Vagina (tissue), 2 donors: ENCODE results near the gene DGCR8. TPM values are rescaled to one million over a fixed set of nuclear protein-coding genes. Genes with fewer than 3 reads are reported as not detected.

Experiments used
- DNase-seq, 2 donors: peaks; one replicate each; pipeline ENCODE4 v3.0.0-alpha.2; 2017; ENCODE audit errors: extremely low spot score in 2 of 2
- H3K27ac ChIP-seq: fragments of 200-600 bp; sonication (generic); one replicate; pipeline ENCODE4 v1.5.1; 2019
- H3K27me3 ChIP-seq: fragments of 200-600 bp; sonication (generic); one replicate; pipeline ENCODE4 v1.5.1; 2019
- H3K36me3 ChIP-seq, 2 donors: fragments of 200-600 bp; sonication (generic); one replicate each; pipeline ENCODE4 v1.5.1; 2017 to 2019
- H3K4me1 ChIP-seq: fragments of 200-600 bp; sonication (generic); one replicate; pipeline ENCODE4 v1.5.1; 2019
- H3K4me3 ChIP-seq, 2 donors: fragments of 200-600 bp; sonication (generic); 1 replicate in 1 of 2; 2 replicates in 1 of 2; pipeline ENCODE4 v1.5.1; 2016 to 2019
- H3K9me3 ChIP-seq: fragments of 200-600 bp; sonication (generic); one replicate; pipeline ENCODE4 v1.5.1; 2019
- POLR2A ChIP-seq, 2 donors: fragments of 450-650 bp; IDR thresholded peaks; one replicate each; pipeline ENCODE4 v1.6.1; 2017; ENCODE audit warnings: antibody characterized with exemption in 2 of 2, mild to moderate bottlenecking in 2 of 2, moderate library complexity in 2 of 2
- POLR2AphosphoS5 ChIP-seq, 2 donors: sonication (generic); formaldehyde crosslinking; IDR thresholded peaks; one replicate each; pipeline ENCODE4 v1.9.0; 2017; ENCODE audit warnings: antibody characterized with exemption in 2 of 2, mild to moderate bottlenecking in 2 of 2, low read depth in 1 of 2; ENCODE audit not compliant: insufficient read depth in 1 of 2
- intact Hi-C: fragments of 100-400 bp; cut with DNase I; formaldehyde crosslinking; loops from one replicate; pipeline ENCODE4 v1.15.1; 2023
- total RNA-seq: library from RNA; depleted of rRNA; stranded (reverse); fragments of >200 nt; gene quantifications from one replicate; pipeline ENCODE4 v1.2.3, GENCODE V29; 2016
- TF ChIP-seq, protein P1 (sequence below), 3 experiments: fragments of 450-650 bp in 2 of 3; fragments of 200-600 bp in 1 of 3; sonication (generic) in 1 of 3; IDR thresholded peaks; one replicate each; pipeline ENCODE4 v1.5.1; 2017 to 2019; ENCODE audit warnings: antibody characterized with exemption in 3 of 3, mild to moderate bottlenecking in 2 of 3, moderate library complexity in 2 of 3

The DGCR8 gene
- total RNA-seq, 1 donor from 2014 or later, result 27.3 TPM

DNA sequence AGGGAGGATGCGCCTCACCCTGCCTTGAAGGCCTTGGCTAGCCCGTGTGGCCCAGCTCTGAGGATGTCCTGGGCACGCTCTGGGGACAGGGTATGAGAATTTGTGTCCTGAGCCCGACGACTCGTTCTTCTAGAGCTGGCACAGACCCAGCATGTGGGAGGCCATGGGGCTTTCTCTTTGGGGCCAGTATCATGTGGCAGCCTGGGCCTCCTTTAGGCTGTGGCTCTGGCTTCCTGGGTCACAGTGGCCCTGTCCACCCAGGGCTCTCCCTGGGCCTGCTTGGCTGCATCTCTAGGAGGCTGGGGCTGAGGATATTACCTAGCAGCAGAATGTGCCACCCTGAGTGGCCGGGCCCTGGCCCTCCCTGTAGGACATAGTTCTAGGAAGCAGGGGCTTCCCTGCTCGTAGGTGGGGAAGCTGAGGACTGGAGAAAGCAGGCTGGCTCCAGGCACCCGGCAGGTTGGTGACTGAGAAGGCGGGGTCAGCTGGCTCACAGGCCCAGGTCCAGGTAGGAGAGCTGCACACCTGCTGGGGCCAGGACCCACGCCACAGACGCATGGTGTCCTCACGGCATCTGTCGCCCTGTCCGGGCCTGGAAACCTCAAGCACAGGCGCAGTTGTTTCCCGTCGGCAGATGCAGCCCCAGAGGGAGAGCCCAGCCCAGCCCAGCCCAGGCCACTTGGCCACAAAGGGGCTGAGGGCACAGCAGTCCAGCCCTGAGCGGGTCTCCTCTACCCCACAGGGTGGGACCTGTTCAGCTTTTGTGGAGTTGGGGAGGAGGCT, 64.0 kb downstream of the DGCR8 start:
- H3K36me3 ChIP-seq, result peaks cover 0 to 23% of the 10 kb centered on the region in 2 donors
- H3K4me1 ChIP-seq, result no peaks in the 10 kb centered on the region
- intact Hi-C loops, result no loop called here
- no peaks in the 10 kb centered on the region for H3K27me3 ChIP-seq
- DNase-seq, result no peak
- no peak overlapping the region for H3K27ac ChIP-seq
- H3K9me3 ChIP-seq, result no peaks in the 10 kb centered on the region
- TF ChIP-seq, protein P1, sequence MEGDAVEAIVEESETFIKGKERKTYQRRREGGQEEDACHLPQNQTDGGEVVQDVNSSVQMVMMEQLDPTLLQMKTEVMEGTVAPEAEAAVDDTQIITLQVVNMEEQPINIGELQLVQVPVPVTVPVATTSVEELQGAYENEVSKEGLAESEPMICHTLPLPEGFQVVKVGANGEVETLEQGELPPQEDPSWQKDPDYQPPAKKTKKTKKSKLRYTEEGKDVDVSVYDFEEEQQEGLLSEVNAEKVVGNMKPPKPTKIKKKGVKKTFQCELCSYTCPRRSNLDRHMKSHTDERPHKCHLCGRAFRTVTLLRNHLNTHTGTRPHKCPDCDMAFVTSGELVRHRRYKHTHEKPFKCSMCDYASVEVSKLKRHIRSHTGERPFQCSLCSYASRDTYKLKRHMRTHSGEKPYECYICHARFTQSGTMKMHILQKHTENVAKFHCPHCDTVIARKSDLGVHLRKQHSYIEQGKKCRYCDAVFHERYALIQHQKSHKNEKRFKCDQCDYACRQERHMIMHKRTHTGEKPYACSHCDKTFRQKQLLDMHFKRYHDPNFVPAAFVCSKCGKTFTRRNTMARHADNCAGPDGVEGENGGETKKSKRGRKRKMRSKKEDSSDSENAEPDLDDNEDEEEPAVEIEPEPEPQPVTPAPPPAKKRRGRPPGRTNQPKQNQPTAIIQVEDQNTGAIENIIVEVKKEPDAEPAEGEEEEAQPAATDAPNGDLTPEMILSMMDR (IDR thresholded peaks at IDR 0.05), result no peak
- TF ChIP-seq POLR2A (IDR thresholded peaks at IDR 0.05), result no peak
- no peak for TF ChIP-seq POLR2AphosphoS5 (IDR thresholded peaks at IDR 0.05; ENCODE audit: insufficient read depth in 1 of 2, low read depth in 1 of 2)
- H3K4me3 ChIP-seq, result no peak overlapping the region

DNA sequence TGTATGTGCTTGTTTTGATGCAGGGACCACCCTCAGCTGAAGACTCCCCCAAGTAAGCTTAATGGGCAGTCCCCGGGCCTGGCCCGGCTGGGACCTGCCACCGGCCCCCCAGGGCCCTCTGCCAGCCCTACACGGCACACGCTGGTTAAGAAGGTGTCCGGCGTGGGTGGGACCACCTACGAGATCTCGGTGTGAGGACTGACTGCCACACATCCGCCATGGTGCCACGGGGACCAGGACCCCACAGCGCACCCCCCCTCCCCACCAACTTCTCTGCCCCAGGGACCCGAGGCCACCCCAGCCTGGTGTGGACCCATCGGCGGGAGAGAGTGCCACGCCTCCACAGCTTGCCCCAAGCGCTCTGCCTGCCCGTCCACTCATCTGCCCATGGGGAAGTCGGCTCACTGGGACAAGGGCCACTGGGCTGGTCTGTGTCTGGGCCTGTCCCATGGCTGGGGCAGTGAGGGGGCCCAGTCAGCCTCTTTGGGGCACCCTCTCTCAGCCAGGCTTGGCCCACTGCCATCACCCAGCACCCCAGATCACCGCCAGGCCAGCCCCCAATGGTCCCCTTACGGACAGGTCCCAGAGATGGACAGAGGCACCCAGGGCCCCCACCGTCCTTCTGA, 65.3 kb downstream of the DGCR8 start:
- H3K27ac ChIP-seq, result no peak overlapping the region
- TF ChIP-seq POLR2AphosphoS5 (IDR thresholded peaks at IDR 0.05; ENCODE audit: insufficient read depth in 1 of 2, low read depth in 1 of 2) (no peak), POLR2A (IDR thresholded peaks at IDR 0.05) (no peak)
- TF ChIP-seq, protein P1 (IDR thresholded peaks at IDR 0.05), result no peak
- H3K4me3 ChIP-seq, result no peak overlapping the region
- no peaks in the 10 kb centered on the region for H3K27me3 ChIP-seq
- intact Hi-C loops, result no loop called here
- no peak for DNase-seq
- no peaks in the 10 kb centered on the region for H3K9me3 ChIP-seq
- no peaks in the 10 kb centered on the region for H3K4me1 ChIP-seq
- H3K36me3 ChIP-seq, result peaks cover 0 to 16% of the 10 kb centered on the region in 2 donors

DNA sequence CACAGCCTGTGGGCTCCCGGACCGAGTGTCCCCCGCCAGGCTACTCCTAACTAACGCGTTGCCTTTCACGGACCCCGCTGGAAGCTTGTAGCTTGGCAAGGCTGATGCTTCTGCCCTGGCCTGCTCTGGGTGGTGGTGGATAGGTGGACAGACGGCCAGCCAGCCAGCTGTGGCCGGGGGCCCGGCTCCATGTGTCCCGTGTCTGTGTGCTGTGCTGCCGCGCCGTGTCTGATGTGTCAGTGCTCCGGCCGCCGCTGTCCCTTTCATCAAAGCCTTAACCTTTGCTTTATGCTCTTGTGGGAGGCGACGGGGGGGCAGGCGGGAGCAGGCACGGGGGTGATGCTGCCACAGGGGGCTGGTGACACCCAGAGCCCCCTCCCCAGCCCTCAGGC, 65.8 kb downstream of the DGCR8 start:
- intact Hi-C loops, result no loop called here
- Histone ChIP-seq H3K27me3 (no peaks in the 10 kb centered on the region), H3K4me1 (no peaks in the 10 kb centered on the region), H3K36me3 (peaks cover 0 to 16% of the 10 kb centered on the region in 2 donors), H3K27ac (no peak overlapping the region), H3K9me3 (no peaks in the 10 kb centered on the region), H3K4me3 (no peak overlapping the region)
- TF ChIP-seq POLR2AphosphoS5 (IDR thresholded peaks at IDR 0.05; ENCODE audit: insufficient read depth in 1 of 2, low read depth in 1 of 2), result no peak
- TF ChIP-seq, protein P1 (IDR thresholded peaks at IDR 0.05), result no peak
- TF ChIP-seq POLR2A (IDR thresholded peaks at IDR 0.05), result no peak
- DNase-seq, result no peak

DNA sequence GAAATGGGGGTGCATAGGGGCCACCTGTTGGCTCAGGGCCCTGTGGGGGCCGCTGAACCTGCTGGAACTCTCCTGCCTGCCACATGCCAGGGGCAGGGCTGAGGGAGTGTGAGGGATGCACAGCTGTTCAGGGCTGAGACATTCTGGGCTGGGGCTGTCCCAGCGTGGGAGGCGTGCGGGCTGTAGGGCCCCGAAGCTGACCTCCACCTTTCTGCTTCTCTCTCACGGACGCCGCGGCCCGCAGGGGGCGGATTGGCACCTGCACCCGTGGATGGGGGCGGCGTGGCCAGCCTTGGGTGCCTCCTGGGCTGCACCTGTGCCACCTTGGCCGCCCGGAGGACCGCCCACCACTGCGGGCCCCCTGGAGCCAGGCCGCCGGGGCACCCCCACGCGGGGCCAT, 66.7 kb downstream of the DGCR8 start:
- Histone ChIP-seq H3K4me3 (no peak overlapping the region), H3K27me3 (no peaks in the 10 kb centered on the region), H3K9me3 (no peaks in the 10 kb centered on the region), H3K27ac (no peak overlapping the region), H3K4me1 (no peaks in the 10 kb centered on the region), H3K36me3 (peaks cover 0 to 11% of the 10 kb centered on the region in 2 donors)
- TF ChIP-seq POLR2A (IDR thresholded peaks at IDR 0.05) (no peak), POLR2AphosphoS5 (IDR thresholded peaks at IDR 0.05; ENCODE audit: insufficient read depth in 1 of 2, low read depth in 1 of 2) (no peak)
- TF ChIP-seq, protein P1 (IDR thresholded peaks at IDR 0.05), result no peak
- intact Hi-C loops, result no loop called here
- DNase-seq, result no peak
